Spleen (tissue), 11 donors: ENCODE measurements around the gene NHSL1. TPM values are rescaled to one million over a fixed set of nuclear protein-coding genes. Genes with fewer than 3 reads are reported as not detected.
A peak's percentile ranks its signal among the peaks of the same experiment; 100 is the strongest.

Source experiments
- DNase-seq: peaks from one replicate; pipeline ENCODE4 v3.0.0-alpha.2; 2020
- H3K27ac ChIP-seq, 8 donors: fragments of 200-600 bp; sonication (generic) in 7 of 8; 1 replicate in 4 of 8; 2 replicates in 4 of 8; pipeline versions ENCODE4 v1.5.0 to v1.8.0; 2016 to 2021; ENCODE audit warnings: inconsistent platforms in 4 of 8, mild to moderate bottlenecking in 4 of 8, moderate library complexity in 1 of 8
- H3K27me3 ChIP-seq, 7 donors: fragments of 200-600 bp; sonication (generic) in 6 of 7; replicated peaks in 1 of 7; 1 replicate in 4 of 7; 2 replicates in 3 of 7; pipeline versions ENCODE4 v1.5.0 to v1.8.0; 2016 to 2021; ENCODE audit warnings: inconsistent platforms in 3 of 7, mild to moderate bottlenecking in 1 of 7
- H3K36me3 ChIP-seq, 6 donors: fragments of 200-600 bp; sonication (generic) in 5 of 6; 1 replicate in 4 of 6; 2 replicates in 2 of 6; pipeline versions ENCODE4 v1.5.0 to v1.8.0; 2016 to 2021; ENCODE audit warnings: inconsistent platforms in 2 of 6
- H3K4me1 ChIP-seq, 6 donors: fragments of 200-600 bp; sonication (generic) in 5 of 6; 1 replicate in 3 of 6; 2 replicates in 3 of 6; pipeline versions ENCODE4 v1.5.0 to v1.8.0; 2016 to 2021; ENCODE audit warnings: inconsistent platforms in 3 of 6
- H3K4me3 ChIP-seq, 8 donors: fragments of 200-600 bp; sonication (generic) in 7 of 8; 1 replicate in 4 of 8; 2 replicates in 4 of 8; pipeline versions ENCODE4 v1.5.0 to v1.8.0; 2016 to 2021; ENCODE audit warnings: inconsistent platforms in 4 of 8, mild to moderate bottlenecking in 4 of 8, moderate library complexity in 2 of 8
- H3K9me3 ChIP-seq, 8 donors: fragments of 200-600 bp; sonication (generic) in 7 of 8; 1 replicate in 4 of 8; 2 replicates in 4 of 8; pipeline versions ENCODE4 v1.5.0 to v1.8.0; 2016 to 2021; ENCODE audit warnings: inconsistent platforms in 4 of 8
- POLR2A ChIP-seq, 3 donors: fragments of 450-650 bp; IDR thresholded peaks; one replicate each; pipeline ENCODE4 v1.5.1; 2017; ENCODE audit warnings: antibody characterized with exemption in 3 of 3, mild to moderate bottlenecking in 1 of 3
- POLR2AphosphoS5 ChIP-seq, 3 donors: sonication (generic); formaldehyde crosslinking; IDR thresholded peaks; one replicate each; pipeline ENCODE4 v1.5.1; 2017; ENCODE audit warnings: antibody characterized with exemption in 3 of 3
- WGBS, 5 donors: extraction: QIAGEN DNeasy Blood & Tissue Kit in 3 of 5; methylation state at CpG; one replicate each; pipeline versions ENCODE4 v1.1.5 to v1.1.7; 2013 to 2018; 5-methylcytosine and 5-hydroxymethylcytosine counted together
- intact Hi-C: fragments of 100-400 bp; cut with DNase I; formaldehyde crosslinking; loops from one replicate; pipeline ENCODE4 v1.15.0; 2023; ENCODE audit warnings: low total_unique reads
- polyA plus RNA-seq, 3 donors: library from polyadenylated mRNA; stranded (reverse); fragments of 200-250 nt; gene quantifications; one replicate each; pipeline ENCODE4 v1.2.1, GENCODE V29; 2013
- total RNA-seq, 7 donors: library from RNA; depleted of rRNA in 3 of 7; stranded (reverse); fragments of >200 nt in 3 of 7; fragmentation: NEBNext Ultra II Directional in 4 of 7; extraction: Animal tissue kit (Norgen Biotek cat#: 25700) in 4 of 7; gene quantifications; one replicate each; pipeline versions ENCODE4 v1.1.0 to v1.2.1, GENCODE V29; 2016 to 2021
- TF ChIP-seq, protein P1 (sequence below), 11 experiments: fragments of 200-600 bp in 7 of 11; fragments of 450-650 bp in 4 of 11; sonication (generic) in 4 of 11; IDR thresholded peaks in 8 of 11; conservative IDR thresholded peaks in 3 of 11; 1 replicate in 7 of 11; 2 replicates in 4 of 11; pipeline versions ENCODE4 v1.4.0 to v1.8.0; 2016 to 2021; ENCODE audit warnings: antibody characterized with exemption in 11 of 11, inconsistent platforms in 4 of 11, mild to moderate bottlenecking in 1 of 11
- donor health status: healthy with polysubstance abuse.
- donor health status: DM: no; HTN: no; CAD: no; lungs with moderate emphysema.
- donor health status: DM: no; HTN: no; CAD: no.
- donor health status: Bipolar disorder and iron deficiency.
- donor health status: healthy.
- donor health status: DM: no; HTN: no; CAD: no.
- donor health status: DM: yes; HTN: yes; CAD: no.

The NHSL1 gene
- total and polyA plus RNA-seq, 10 donors, result 0.39 to 14.0 (median 6.7) TPM

DNA sequence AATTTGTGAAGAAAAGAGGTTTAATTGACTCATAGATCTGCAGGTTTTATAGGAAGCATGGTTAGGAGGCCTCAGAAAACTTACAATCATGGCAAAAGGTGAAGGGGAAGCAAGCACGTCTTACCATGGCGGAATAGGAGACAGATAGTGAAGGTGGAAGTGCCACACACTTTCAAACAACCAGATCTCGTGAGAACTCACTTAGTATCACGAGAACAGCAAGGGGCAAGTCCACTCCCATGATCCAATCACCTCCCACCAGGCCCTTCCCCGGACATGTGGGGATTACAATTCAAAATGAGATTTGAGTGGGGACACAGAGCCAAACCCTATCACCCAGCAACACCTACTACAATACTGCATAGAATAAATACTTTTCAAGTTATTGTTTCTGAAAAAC is 102.6 kb downstream of the NHSL1 start:
- Histone ChIP-seq H3K27ac (no peak overlapping the region), H3K9me3 (no peaks in the 10 kb centered on the region), H3K4me3 (no peak overlapping the region), H3K27me3 (no peaks in the 10 kb centered on the region), H3K4me1 (peaks cover 0 to 8% (median 0%) of the 10 kb centered on the region in 6 donors), H3K36me3 (no peaks in the 10 kb centered on the region)
- intact Hi-C loops, result no loop called here
- no peak for DNase-seq
- TF ChIP-seq POLR2A (IDR thresholded peaks at IDR 0.05), result no peak
- TF ChIP-seq, protein P1, sequence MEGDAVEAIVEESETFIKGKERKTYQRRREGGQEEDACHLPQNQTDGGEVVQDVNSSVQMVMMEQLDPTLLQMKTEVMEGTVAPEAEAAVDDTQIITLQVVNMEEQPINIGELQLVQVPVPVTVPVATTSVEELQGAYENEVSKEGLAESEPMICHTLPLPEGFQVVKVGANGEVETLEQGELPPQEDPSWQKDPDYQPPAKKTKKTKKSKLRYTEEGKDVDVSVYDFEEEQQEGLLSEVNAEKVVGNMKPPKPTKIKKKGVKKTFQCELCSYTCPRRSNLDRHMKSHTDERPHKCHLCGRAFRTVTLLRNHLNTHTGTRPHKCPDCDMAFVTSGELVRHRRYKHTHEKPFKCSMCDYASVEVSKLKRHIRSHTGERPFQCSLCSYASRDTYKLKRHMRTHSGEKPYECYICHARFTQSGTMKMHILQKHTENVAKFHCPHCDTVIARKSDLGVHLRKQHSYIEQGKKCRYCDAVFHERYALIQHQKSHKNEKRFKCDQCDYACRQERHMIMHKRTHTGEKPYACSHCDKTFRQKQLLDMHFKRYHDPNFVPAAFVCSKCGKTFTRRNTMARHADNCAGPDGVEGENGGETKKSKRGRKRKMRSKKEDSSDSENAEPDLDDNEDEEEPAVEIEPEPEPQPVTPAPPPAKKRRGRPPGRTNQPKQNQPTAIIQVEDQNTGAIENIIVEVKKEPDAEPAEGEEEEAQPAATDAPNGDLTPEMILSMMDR (IDR thresholded peaks at IDR 0.05 in 8 of 11, conservative IDR thresholded peaks at IDR 0.05 in 3 of 11), result no peak
- no peak for TF ChIP-seq POLR2AphosphoS5 (IDR thresholded peaks at IDR 0.05)
- 84 to 89% (median 87%) methylated on average over 5 of the region's 5 CpGs for WGBS, 5 donors

DNA sequence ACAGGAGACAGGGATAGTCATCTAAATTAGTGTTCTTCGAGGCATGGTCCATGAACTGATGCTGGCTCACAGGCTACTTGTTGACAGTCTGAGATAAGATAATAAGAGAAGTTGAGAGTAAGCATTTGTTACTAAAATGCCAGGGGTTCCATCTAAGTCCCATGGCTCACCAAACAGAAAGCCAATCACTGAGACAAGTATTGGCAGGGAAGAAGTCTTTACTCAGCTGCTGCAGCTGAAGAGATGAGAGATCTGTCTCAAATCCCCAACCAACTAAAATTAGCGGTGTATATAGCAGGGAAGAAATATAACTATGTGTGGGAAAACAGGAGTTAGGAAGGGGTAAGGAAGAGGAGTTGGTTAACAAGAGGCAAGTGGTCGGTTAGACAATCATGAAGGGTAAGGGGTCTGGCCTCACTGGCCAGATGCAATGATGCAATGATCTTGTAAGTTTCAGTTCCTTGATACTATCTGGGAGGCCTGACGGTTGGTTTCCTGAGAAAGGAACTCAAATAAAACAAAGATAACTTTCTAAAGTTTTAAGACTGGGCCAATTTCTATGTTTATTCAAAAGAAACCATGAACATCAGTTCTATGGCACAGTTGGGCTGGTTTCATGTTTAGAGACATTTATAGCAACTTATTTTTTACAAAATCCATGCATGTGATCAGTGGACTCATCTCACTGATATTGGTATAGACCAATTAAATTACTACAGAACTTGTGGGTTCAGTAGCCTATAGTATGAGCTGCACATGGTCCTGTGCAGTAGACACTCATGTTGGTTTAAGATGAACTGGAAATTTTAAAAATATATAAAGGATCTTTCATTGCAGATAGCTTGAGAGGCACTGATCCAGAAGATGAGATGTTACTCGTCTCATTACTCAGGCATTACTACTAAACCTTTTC is 105.2 kb downstream of the NHSL1 start:
- Histone ChIP-seq H3K36me3 (no peaks in the 10 kb centered on the region), H3K27me3 (peaks cover 0 to 7% (median 0%) of the 10 kb centered on the region in 7 donors), H3K4me1 (peaks cover 0 to 8% (median 0%) of the 10 kb centered on the region in 6 donors), H3K4me3 (no peak overlapping the region), H3K27ac (peak overlapping the region in 1 of 8 donors; percentile 45), H3K9me3 (no peaks in the 10 kb centered on the region)
- TF ChIP-seq POLR2AphosphoS5 (IDR thresholded peaks at IDR 0.05), result no peak
- TF ChIP-seq, protein P1 (IDR thresholded peaks at IDR 0.05 in 8 of 11, conservative IDR thresholded peaks at IDR 0.05 in 3 of 11), result no peak
- no peak for TF ChIP-seq POLR2A (IDR thresholded peaks at IDR 0.05)
- 60 to 71% (median 65%) methylated on average over 5 of the region's 5 CpGs for WGBS, 5 donors
- intact Hi-C loops, result no loop called here
- DNase-seq, result no peak

DNA sequence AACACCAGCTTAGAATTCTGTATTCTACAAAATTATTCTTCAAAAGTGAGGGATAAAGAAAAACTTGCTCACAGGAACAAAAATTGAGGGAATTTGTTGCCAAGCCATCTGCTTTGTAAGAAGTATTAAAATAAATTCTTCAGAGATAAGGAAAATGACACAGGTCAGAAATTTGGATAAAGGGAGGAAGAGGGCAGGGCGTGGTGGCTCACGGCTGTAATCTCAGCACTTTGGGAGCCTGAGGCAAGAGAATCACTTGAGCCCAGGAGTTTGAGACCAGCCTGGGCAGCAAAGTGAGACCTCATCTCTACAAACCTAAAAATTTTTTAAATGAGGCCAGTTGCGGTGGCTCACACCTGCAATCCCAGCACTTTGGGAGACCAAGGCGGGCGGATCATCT is 109.7 kb downstream of the NHSL1 start:
- no peak for DNase-seq
- peaks cover 0 to 11% (median 0%) of the 10 kb centered on the region in 7 donors for H3K27me3 ChIP-seq
- peaks cover 0 to 8% (median 0%) of the 10 kb centered on the region in 6 donors for H3K4me1 ChIP-seq
- no peaks in the 10 kb centered on the region for H3K9me3 ChIP-seq
- 85 to 94% (median 85%) methylated on average over 5 of the region's 5 CpGs for WGBS, 5 donors
- intact Hi-C loops, result no loop called here
- TF ChIP-seq POLR2AphosphoS5 (IDR thresholded peaks at IDR 0.05), result no peak
- no peak for TF ChIP-seq POLR2A (IDR thresholded peaks at IDR 0.05)
- TF ChIP-seq, protein P1 (IDR thresholded peaks at IDR 0.05 in 8 of 11, conservative IDR thresholded peaks at IDR 0.05 in 3 of 11), result no peak
- H3K36me3 ChIP-seq, result no peaks in the 10 kb centered on the region
- H3K27ac ChIP-seq, result no peak overlapping the region
- H3K4me3 ChIP-seq, result no peak overlapping the region
